ENCODE results near the gene ANG. TPM values are rescaled to one million over a fixed set of nuclear protein-coding genes. Genes with fewer than 3 reads are reported as not detected.
"Not testable (repeated sequence)": the region's sequence is repeated elsewhere in the genome, so short reads cannot be mapped to it uniquely, and the experiment has no call there.

Gene ANG
- polyA plus RNA-seq (2013, experiment 1 of 2; ENCODE audit: insufficient read length), result 10.4 TPM
- 7.9 TPM for polyA plus RNA-seq (2013, experiment 2 of 2; ENCODE audit: insufficient read length)

GRCh38 chr14:20688167-20688839 is at the start of gene ANG:
TSS of gene ANG (plus strand) at chr14:20688764. CDS start at chr14:20693565, 4,801 bp downstream.
- DNase-seq, result no peak

- DNase-seq, result no peak
Observed at GRCh38 chr14:20641591-20641990, 47.0 kb upstream of the ANG start, which contains the start of gene OR6S1. TSS of gene OR6S1 (minus strand) at chr14:20641691. CDS start at chr14:20641691, 0 bp downstream.

DNA sequence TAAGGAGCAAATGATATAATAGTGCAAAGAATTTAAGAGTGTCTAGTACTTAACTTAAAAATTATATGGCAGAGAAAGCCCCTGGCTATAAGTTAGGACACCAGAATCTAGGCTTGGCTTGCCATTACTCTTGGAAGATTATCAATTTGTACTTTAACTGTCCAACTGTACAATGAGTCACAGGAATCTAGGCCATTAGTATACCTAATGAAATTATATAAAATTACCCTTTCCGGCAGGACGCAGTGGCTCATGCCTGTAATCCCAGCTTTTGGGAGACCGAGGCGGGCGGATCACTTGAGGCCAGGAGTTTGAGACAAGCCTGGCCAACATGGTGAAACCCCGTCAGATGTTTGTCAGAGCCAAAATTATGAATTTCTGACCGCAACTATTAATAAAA is 46.4 kb upstream of the ANG start:
- no peak for DNase-seq

DNA sequence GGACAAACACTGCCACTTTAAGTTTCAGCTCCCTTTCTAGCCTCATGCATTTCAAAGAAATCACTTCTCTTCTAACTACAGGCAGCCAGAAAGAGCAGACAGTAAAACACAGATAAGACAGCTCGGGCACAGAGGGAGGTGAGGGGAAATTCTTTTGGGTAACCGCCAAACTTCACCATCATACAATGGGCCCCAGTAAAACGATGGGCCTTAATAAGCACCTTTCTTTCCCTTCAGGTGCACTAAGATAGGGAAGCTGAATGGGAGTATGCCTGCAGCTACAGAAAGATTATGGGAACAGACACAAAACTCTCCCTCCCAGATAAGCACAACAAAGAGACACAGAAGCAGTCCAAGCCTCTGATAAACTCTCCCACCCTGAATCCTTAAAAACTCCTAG is 45.8 kb upstream of the ANG start:
- not testable (repeated sequence) for DNase-seq

DNA sequence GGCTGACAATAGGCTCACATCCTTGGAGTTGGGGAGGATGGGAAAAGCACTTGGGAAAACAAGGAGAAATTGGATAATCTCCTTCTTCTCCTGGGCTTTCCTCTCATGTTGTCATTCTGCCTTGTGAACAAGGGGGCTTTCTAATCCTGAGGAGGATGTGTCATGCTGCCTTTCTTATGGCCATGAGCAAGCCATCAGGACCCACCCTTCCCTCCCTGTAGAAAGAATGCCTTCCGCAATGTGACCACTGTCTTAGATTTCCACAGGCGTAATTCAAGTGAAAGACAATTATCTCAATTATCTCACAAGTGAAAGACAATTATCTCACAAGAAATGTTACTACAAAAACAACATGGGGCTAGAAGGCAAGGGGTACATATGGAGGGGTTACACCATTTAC is 44.0 kb upstream of the ANG start:
- DNase-seq, result no peak

GRCh38 chr14:20645481-20645880 is 43.1 kb upstream of the ANG start:
- DNase-seq, result no peak

DNA sequence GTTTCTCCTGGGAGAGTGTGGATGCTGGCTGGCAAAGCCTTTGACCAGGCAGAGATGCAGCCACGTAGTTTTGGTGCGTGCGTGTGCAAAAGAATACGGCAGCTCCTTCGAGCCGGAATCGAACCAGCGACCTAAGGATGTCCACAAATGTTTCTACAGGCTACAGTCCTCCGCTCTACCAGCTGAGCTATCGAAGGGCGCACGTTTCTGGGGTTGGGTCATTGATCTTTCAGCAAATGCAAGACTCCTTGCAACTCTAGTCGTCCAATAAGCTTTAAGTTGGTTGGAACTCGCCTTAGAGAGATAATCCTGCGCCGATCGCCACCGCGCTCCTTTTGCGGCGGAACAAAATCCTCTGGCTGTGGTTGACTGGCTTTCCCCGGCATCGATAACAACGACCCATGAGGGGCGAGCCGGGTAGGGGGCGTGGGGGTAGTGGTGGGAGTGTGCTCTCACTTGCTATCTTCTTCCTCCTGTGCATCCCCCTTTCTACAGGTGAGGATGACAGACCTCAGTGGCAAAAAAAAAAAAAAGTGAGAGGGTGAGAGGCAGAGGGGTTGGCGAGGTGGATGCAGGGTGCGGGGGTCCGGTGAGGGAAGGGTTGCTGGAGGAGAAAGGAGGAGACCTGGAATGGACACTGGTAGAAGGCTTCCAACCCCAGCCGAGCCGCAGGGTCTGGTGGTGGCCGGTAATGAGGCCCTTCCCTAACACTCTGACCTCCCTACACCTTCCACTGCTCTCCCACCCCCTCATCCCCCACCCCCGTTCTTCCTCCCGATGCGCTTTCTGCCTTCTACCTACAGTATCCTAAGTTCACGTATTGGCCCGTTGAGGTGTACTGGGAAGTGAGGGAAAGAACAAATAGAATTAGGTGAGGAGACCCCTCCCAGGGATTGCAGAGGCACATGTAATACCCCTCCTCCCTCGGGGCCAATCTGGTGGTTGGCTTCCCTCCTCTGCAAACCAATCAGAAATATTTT is 35.3 kb upstream of the ANG start:
- DNase-seq, result peak; percentile 54

- DNase-seq, result no peak
Observed at GRCh38 chr14:20655851-20656250, 32.7 kb upstream of the ANG start.

GRCh38 chr14:20656274-20656673 is 32.3 kb upstream of the ANG start:
- no peak for DNase-seq

GRCh38 chr14:20657216-20658211 is 31.1 kb upstream of the ANG start:
- DNase-seq, result no peak

DNA sequence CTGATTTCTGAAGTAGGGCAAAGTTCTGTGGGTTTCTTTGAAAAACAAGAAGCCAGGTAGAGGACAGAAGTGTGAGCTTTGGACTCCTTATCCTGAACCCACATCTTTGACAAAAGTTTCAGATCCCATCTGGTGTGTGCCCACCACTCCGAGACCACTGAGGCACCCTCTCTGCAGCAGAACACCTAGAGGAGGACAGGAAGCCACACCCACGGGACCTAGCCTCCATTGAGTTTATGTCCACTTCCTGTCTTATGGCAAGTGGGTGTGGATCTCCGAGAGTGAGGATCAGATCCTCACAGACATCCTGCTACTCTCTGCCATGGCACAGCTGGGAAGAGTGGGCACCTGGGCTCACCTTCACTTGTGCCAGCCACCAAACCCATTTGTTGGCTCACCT is 30.3 kb upstream of the ANG start:
- DNase-seq, result no peak

DNA sequence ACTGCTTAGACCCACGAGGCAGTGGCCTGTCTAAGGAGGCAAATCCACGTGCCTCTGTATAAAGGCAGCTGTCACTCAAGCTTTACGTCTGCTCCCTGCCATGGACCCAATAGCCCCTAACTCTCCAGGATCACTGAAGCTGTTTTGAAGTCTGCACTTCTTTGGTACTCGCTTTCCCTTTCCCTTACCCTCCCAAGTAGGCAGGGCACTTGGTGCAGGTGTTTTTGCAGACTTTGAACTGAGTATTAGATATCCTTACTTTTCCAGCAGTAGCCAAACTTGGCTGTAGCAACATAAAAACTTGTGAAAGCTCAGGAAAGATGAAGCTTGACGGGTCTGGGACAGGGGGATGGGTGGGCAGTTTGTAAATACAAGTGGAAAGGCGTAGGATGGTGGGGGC is 29.2 kb upstream of the ANG start:
- DNase-seq, result no peak

- no peak for DNase-seq
Observed at GRCh38 chr14:20659813-20660395, 28.7 kb upstream of the ANG start.

- DNase-seq, result no peak
Observed at GRCh38 chr14:20661197-20661596, 27.4 kb upstream of the ANG start.

GRCh38 chr14:20662968-20663732 is 25.4 kb upstream of the ANG start:
- DNase-seq, result peak; percentile 51

DNA sequence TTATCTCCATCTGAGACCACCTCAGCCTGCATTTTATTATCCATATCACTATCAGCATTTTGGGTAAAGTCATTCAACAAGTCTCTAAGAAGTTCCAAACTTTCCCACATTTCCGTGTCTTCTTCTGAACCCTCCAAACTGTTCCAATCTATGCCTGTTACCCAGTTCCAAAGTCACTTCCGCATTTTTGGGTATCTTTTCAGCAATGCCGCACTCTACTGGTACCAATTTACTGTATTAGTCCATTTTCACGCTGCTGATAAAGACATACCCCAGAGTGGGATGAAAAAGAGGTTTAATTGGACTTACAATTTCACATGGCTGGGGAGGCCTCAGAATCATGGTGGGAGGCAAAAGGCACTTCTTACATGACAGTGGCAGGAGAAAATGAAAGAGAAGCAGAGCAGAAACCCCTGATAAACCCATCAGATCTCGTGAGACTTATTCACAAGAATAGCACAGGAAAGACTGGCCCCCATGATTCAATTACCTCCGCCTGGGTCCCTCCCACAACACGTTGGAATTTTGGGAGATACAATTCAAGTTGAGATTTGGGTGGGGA is 22.1 kb upstream of the ANG start:
- not testable (repeated sequence) for DNase-seq

DNA sequence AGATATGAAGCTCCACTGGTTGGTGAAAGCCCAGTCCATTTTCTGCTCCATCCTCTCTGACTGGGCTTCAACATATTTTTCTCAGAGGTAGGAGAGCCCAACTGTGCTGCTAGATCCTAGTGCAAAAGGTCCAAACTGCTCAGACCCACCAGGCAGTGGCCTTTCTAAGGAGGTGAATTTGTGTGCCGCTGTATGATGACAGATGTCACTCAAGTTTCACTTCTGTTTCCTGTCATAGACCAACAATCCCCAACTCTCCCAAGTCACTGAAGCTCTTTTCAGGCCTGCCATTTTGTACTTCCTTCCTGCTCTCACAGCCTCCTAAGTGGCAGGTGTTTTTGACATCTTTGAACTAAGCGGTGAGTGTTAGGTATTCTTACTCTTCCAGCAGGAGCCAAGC is 20.6 kb upstream of the ANG start:
- no peak for DNase-seq

DNA sequence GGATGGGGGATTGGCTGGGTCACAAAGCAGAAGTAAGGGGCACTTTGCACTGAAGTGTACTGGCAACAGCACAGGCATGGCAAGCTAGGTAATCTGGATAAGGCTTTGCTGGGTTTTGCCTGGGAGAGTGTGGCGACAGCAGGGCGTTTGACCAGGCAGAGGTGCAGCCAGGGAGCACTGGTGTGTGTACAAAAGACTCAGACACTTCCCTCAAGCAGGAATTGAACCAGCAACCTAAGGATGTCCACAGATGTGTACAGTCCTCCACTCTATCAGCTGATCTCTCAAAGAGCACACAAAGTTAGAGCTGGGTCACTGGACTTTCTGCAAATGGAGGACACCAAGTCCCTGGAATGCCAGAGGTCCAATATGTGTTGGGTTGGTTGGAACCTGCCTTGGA is 19.6 kb upstream of the ANG start:
- no peak for DNase-seq

GRCh38 chr14:20671597-20672283 is 16.8 kb upstream of the ANG start:
- no peak for DNase-seq

DNA sequence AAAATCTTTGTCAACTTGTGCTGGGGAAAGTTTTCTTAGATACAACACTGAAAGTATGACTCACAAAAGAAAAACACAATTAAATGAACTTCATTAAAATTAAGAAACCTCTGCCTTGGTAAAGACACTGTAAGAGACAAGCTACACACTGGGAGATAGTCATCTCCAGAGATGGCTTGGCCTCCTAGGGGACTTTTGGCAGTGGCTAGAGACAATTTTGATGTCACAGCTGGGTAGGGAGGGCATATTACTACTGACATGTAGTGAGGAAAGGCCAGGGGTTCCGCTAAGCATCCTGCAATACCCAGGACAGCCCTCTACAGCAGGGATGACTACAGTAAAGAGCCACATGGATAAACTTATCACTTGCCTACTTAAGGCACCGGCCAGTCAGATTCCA is 12.9 kb upstream of the ANG start:
- DNase-seq, result no peak
